HG02798 (cell line): Measurements from ENCODE around the gene VTI1A.
"Not testable (repeated sequence)": the region's sequence is repeated elsewhere in the genome, so short reads cannot be mapped to it uniquely, and the experiment has no call there.

Experiments
- ATAC-seq: cut with Tn5 transposase; IDR thresholded peaks from one replicate; pipeline ENCODE4 v1.9.1; 2021; ENCODE audit warnings: mild to moderate bottlenecking; ENCODE audit not compliant: unreplicated experiment, poor library complexity

VTI1A gene

GRCh38 chr10:112536663-112537062 lies 89.6 kb downstream of the VTI1A start:
- no peak for ATAC-seq

DNA sequence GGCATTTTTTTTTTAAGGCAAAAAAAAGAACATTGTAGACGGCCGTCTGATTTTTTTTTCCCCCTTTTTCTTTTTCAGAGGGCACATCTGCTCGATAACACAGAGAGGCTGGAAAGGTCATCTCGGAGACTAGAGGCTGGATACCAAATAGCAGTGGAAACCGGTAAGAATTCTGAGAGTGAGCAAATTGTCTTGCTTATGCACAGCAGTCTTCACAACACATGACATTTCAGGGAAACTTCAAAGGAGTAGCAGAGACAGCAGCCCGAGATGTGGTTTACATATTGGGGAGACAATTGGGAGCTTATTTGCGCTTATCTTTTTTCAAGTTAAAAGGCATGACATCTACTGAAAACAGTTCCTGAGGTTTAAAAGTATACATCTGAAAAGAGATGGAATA lies 91.2 kb downstream of the VTI1A start:
- no peak for ATAC-seq

DNA sequence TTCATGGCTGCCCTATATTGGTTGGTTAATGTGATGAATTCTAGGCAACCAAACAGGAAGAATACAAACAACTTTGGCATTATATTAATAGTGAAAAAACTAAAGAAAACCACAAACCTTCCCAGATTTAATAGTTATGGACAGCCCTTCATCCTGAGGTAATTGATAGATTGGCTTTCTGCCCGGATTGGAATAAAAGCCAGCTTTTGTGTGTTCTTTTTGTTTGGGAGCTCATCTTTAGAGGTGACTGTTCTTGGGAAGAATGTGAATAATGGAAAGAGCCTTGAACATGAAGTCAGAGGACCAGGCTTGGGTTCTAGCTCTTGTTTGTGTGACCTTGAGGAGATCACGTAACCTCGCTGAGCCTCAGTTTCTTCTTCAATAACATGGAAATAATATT lies 92.3 kb downstream of the VTI1A start:
- ATAC-seq, result no peak

GRCh38 chr10:112542823-112543222 lies 95.8 kb downstream of the VTI1A start:
- not testable (repeated sequence) for ATAC-seq

GRCh38 chr10:112546474-112546873 lies 99.5 kb downstream of the VTI1A start:
- no peak for ATAC-seq

DNA sequence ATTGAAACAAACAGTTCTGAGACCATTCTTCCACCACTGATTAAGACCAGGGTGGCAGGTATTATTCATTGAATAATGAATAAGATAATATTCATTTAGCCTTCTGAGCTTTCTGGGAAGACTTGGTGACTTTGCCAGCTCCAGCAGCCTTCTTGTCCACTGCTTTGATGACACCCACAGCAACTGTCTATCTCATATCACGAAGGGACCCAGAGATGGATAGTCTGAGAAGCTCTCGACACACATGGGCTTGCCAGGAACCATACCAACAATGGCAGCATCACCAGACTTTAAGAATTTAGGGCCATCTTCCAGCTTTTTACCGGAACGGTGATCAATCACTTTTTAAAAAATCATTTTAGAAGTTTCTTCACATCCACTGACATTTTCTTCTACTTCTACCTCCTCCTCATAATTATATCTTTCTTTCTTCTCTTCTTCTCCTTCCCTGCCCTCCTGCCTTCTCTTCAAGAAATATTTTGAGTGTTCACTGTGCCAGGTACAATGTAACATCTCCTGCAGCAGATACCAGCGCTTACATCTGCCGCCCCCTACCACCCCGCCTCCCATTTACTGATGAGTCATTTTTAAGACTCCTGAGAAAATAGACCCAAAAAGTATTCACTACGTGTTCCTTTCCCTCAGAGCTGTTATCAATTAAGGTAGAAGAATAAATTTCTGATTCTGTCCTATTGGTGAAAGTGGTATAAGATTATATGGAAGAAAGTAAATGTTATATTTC lies 101.7 kb downstream of the VTI1A start:
- no peak for ATAC-seq

DNA sequence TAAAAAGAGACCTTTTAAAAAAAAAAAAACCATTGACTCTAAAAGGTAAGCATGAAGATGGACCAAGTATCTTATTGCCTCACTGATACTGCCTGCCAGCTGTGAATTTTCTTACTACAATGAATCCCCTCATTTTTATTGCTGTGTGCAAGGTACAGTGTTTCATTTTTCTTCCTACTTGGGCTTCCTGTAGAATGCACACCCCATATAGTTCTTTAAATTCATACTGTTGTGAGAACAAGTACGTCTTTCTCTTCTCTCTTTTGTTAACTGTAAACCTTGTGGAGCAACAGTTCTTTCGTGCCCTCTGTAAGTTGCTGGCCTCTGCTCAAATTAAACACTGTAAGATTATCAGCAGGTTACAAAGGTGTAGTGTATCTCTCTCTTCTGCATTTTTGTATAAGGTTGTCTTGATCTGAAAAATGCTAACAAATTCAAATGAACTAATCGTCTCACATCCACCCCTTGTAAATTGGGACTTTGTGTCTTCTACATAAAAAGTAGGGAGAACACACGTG lies 105.6 kb downstream of the VTI1A start:
- ATAC-seq, result no peak

DNA sequence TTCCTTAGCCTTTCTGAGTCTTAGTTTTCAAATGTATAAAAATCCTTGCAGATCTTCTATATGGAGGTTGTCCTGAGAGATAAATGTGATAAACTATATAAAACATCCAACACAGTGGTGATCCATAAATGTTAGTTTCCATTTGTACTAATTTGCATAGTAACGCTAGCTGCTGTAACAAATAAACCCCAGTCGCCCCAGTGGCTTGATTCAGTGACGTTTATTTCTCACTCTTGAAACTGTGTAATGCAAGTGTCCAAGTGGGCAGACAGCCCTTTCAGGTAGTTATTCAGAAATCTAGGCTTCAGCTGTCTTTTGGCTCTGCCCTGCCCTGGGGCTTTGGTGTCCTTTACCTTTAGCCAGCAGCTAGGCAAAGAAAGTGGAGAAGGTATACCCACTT lies 106.3 kb downstream of the VTI1A start:
- ATAC-seq, result no peak

DNA sequence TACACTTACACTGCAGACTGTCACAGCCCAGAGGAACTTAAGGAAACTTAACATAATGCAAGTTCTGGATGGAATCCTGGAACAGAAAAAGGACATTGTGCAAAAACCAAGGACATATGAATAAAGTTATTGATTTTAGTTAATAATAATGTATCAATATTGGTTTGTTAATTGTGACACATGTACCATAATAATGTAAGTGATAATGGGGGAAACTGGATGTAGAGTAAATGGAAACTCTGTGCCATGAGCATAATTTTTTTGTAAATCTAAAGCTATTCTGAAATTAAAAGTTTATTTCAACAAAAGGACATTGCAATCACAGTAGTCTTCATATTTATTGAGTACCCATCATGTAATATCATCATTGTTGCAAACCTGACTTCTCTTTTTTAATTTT lies 107.2 kb downstream of the VTI1A start:
- no peak for ATAC-seq

- no peak for ATAC-seq
These were observed 110.2 kb downstream of the VTI1A start for GRCh38 chr10:112557197-112557596.

DNA sequence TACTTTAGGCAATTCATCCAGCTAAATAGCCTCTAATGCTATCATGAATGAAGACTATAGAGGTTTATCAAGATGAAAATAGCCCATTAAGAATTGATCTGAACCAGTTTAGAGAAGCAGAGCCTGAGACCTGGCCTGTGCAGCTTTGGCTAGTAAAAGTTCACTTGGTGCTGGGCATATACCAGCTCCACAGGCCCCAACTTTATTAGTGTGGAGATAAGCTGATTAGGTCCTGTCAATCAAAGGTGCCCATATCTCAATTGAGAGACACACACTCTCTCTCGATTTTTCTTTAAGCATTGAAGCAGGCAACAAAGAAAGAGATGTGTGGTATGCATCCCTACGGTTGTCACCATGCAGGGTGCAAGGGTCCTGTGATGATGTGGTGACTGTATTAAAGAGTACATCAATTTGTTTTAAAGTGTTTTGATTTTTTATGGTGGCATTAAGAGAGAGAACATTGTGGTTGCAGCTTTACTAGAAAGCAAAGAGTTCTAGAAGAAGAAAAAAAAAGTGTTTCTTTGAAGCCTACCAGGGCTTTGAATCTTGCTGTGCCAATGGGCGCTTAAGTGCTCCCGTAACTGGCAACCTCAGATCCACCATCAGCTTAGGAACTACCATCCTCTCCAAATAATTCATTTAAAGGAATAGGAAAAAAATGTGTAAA lies 111.6 kb downstream of the VTI1A start:
- ATAC-seq, result no peak

- no peak for ATAC-seq
These were observed 112.3 kb downstream of the VTI1A start for GRCh38 chr10:112559349-112559748.

- ATAC-seq, result no peak
These were observed 115.1 kb downstream of the VTI1A start for GRCh38 chr10:112562122-112562521.

DNA sequence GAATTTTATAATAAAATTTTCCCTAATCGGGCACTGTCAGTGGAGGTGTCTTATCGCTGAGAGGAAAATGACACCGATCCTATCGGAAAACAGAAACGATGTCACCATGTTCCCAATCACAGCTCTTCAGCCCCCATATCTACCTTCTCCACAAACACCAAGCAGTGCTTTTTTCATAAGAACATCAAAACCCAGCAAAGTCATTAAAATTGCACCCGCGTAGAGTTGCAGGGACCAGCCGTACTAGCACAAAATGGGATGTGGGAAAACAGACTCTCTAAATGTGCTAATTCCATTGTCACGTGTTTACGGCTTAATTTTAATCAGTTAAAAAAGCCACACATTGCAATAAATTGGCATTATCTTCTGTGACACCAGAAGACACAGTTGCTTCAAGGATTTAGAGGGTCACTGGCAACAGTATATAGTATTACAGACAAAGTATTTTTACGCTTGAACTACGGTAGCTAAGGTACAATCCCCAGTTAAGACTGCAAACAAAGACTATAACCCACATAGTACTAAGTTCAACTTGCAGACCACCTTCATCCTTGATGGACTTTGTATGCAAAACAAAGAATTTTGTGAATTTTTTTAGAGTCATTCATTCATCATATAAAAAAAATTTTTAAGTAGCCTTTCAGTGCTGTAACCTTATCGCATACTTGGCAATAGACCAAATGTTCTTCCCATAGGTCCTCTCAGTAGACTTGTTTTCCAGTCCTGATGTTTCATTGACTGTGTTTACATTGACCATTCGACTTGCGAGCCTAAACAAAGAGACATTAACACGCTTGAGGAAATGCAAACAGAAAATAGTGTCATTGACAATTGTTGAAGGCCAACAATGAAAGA lies 116.0 kb downstream of the VTI1A start:
- no peak for ATAC-seq

DNA sequence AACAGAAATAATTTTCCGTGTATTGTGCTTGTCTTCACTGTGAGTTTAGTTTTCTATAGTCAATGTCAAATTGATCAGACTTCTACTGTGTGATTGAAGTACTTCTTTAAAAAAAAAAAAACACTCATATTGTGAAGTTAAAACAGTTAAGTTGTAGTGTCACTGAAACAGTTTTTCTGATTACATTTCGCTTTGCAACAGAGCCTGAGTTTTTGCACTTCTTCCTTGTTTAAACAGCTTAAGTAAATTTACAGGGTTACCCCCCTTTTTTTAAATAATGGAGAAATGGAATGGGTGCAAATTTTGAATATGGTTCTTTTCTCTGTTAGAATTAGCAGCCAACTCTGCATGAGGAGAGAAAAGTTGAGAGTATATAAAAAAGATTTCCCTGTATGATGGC lies 117.3 kb downstream of the VTI1A start:
- ATAC-seq, result no peak

GRCh38 chr10:112565434-112566053 lies 118.5 kb downstream of the VTI1A start:
- peak; percentile 39 for ATAC-seq

DNA sequence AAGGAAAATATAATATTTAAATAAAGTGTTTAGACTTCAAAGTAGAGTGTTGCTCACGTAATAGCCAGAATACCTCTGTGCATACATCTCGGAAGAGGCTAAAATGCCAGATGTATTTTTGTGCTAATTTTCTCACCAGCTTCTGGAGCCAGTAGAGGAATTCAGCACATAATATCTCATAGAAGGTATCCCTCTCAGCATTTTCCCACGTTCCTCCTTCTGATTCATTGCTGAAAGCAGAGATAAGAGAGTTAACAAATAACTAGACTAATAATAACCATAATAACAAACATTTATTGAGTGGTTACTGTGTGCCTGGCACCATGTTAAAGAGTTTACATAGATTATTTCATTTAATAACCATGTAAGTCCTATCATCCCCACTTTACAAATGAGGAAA lies 123.6 kb downstream of the VTI1A start:
- ATAC-seq, result no peak

DNA sequence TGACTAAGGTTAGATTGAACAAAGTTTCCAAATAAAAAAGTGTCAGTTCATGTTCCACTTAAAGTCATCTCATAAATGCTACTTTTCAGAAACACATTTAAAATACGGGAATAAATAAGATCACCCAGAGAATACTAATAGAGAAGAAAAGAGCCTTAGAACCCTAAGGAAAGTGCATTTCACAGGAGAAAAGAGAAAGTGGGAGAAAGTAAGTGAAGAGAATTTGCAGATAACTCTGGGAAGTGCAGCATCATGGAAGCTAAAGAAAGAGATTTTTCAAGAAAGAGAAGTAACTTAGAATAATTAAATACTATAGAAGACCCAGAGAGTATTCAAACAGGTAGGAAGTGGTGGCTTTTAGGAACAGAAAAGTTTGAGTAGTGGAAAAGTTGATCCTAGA lies 132.6 kb downstream of the VTI1A start:
- no peak for ATAC-seq

DNA sequence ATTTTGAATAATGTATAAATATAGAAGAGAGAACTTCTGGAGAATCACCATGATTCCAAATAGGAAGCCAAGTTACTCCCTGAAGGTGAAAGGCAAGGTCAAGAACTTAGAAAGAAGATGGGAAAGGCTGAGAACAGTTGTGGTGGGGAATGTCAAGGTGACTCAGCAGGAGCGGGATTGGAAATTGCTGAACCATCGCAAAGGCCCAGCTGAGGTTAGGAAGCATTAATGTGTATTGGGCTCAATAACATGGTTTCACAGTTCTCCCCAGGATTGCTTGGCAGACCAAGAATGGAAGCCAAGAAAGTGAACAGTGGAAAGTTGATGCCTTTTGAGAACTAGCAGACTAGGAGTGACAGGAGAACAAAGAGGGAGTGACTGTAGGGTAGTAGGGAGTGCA lies 133.3 kb downstream of the VTI1A start:
- ATAC-seq, result no peak

GRCh38 chr10:112581921-112582320 lies 134.9 kb downstream of the VTI1A start:
- ATAC-seq, result no peak
